Measurements from ENCODE around the gene VPS37B. TPM values are rescaled to one million over a fixed set of nuclear protein-coding genes. Genes with fewer than 3 reads are reported as not detected.

Gene VPS37B
- total RNA-seq, 3 donors from 2014 or later, result 15.4 to 37.8 (median 34.4) TPM

GRCh38 chr12:122855928-122856831 lies 39.7 kb downstream of the VPS37B start:
- intact Hi-C loops (cut with DNase I; ENCODE audit: low total_unique reads), result no loop called here
- no peak overlapping the region for H3K4me3 ChIP-seq
- no peak overlapping the region for H3K27ac ChIP-seq
- no peaks in the 10 kb centered on the region for H3K36me3 ChIP-seq
- H3K27me3 ChIP-seq, result no peaks in the 10 kb centered on the region
- H3K9me3 ChIP-seq, result no peaks in the 10 kb centered on the region
- TF ChIP-seq CTCF (IDR thresholded peaks at IDR 0.05), result no peak
- TF ChIP-seq POLR2AphosphoS5 (IDR thresholded peaks at IDR 0.05), result no peak
- TF ChIP-seq POLR2A (IDR thresholded peaks at IDR 0.05), result no peak
- peaks cover 0 to 14% of the 10 kb centered on the region in 2 donors for H3K4me1 ChIP-seq
- DNase-seq (ENCODE audit: low spot score in 2 of 2), result no peak

GRCh38 chr12:122855071-122855829 lies 40.7 kb downstream of the VPS37B start:
- intact Hi-C loops (cut with DNase I; ENCODE audit: low total_unique reads), result no loop called here
- Histone ChIP-seq H3K27me3 (no peaks in the 10 kb centered on the region), H3K4me1 (peaks cover 0 to 6% of the 10 kb centered on the region in 2 donors), H3K9me3 (no peaks in the 10 kb centered on the region), H3K36me3 (no peaks in the 10 kb centered on the region), H3K27ac (no peak overlapping the region), H3K4me3 (no peak overlapping the region)
- TF ChIP-seq CTCF (IDR thresholded peaks at IDR 0.05) (no peak), POLR2AphosphoS5 (IDR thresholded peaks at IDR 0.05) (no peak), POLR2A (IDR thresholded peaks at IDR 0.05) (no peak)
- DNase-seq (ENCODE audit: low spot score in 2 of 2), result no peak

- no peak overlapping the region for H3K27ac ChIP-seq
- intact Hi-C loops (cut with DNase I; ENCODE audit: low total_unique reads), result no loop called here
- H3K36me3 ChIP-seq, result no peaks in the 10 kb centered on the region
These were observed 41.4 kb downstream of the VPS37B start for GRCh38 chr12:122854554-122854953.

GRCh38 chr12:122853582-122854245 lies 42.2 kb downstream of the VPS37B start:
- Histone ChIP-seq H3K4me3 (no peak overlapping the region), H3K27ac (peak overlapping the region; percentile 72), H3K9me3 (no peaks in the 10 kb centered on the region), H3K27me3 (no peaks in the 10 kb centered on the region), H3K4me1 (no peaks in the 10 kb centered on the region), H3K36me3 (no peaks in the 10 kb centered on the region)
- intact Hi-C loops (cut with DNase I; ENCODE audit: low total_unique reads), result no loop called here
- no peak for TF ChIP-seq POLR2AphosphoS5 (IDR thresholded peaks at IDR 0.05)
- no peak for TF ChIP-seq CTCF (IDR thresholded peaks at IDR 0.05)
- TF ChIP-seq POLR2A (IDR thresholded peaks at IDR 0.05), result no peak
- no peak for DNase-seq (ENCODE audit: low spot score in 2 of 2)

More at GRCh38 chr12:122854554-122854953, 41.4 kb downstream of the VPS37B start:
- TF ChIP-seq POLR2AphosphoS5 (IDR thresholded peaks at IDR 0.05) (no peak), CTCF (IDR thresholded peaks at IDR 0.05) (no peak), POLR2A (IDR thresholded peaks at IDR 0.05) (no peak)
- H3K27me3 ChIP-seq, result no peaks in the 10 kb centered on the region
- H3K4me1 ChIP-seq, result no peaks in the 10 kb centered on the region
- H3K4me3 ChIP-seq, result no peak overlapping the region
- no peak for DNase-seq (ENCODE audit: low spot score in 2 of 2)
- H3K9me3 ChIP-seq, result no peaks in the 10 kb centered on the region

Data from breast epithelium (tissue), 4 donors.